Parathyroid adenoma (tissue), 2 donors: ENCODE measurements around the gene PGPEP1.
"Not testable (repeated sequence)": the region's sequence is repeated elsewhere in the genome, so short reads cannot be mapped to it uniquely, and the experiment has no call there.

Experiments used
- H2AFZ ChIP-seq: fragments of 300-600 bp; sonication (generic); one replicate; pipeline ENCODE4 v1.7.0; 2017; ENCODE audit warnings: antibody characterized with exemption, mild to moderate bottlenecking
- H3K27ac ChIP-seq: fragments of 300-600 bp; sonication (generic); one replicate; pipeline ENCODE4 v1.7.0; 2017
- H3K27me3 ChIP-seq: fragments of 300-600 bp; sonication (generic); one replicate; pipeline ENCODE4 v1.7.0; 2017; ENCODE audit warnings: low read length; ENCODE audit not compliant: control insufficient read depth, insufficient read depth
- H3K36me3 ChIP-seq: fragments of 300-600 bp; sonication (generic); one replicate; pipeline ENCODE4 v1.7.0; 2017; ENCODE audit warnings: low read length; ENCODE audit not compliant: control insufficient read depth, insufficient read depth
- H3K4me1 ChIP-seq: fragments of 300-600 bp; sonication (generic); one replicate; pipeline ENCODE4 v1.7.0; 2017; ENCODE audit warnings: control low read depth
- H3K4me2 ChIP-seq: fragments of 300-600 bp; sonication (generic); one replicate; pipeline ENCODE4 v1.7.0; 2017; ENCODE audit warnings: low read length
- H3K4me3 ChIP-seq: fragments of 300-600 bp; sonication (generic); one replicate; pipeline ENCODE4 v1.7.0; 2017; ENCODE audit warnings: low read depth, low read length
- H3K79me2 ChIP-seq: fragments of 300-600 bp; sonication (generic); one replicate; pipeline ENCODE4 v1.7.0; 2017; ENCODE audit warnings: control low read depth
- H3K9ac ChIP-seq: fragments of 300-600 bp; sonication (generic); one replicate; pipeline ENCODE4 v1.7.0; 2017; ENCODE audit warnings: mild to moderate bottlenecking
- H3K9me3 ChIP-seq: fragments of 300-600 bp; sonication (generic); one replicate; pipeline ENCODE4 v1.7.0; 2017; ENCODE audit warnings: low read length; ENCODE audit not compliant: control insufficient read depth
- TF ChIP-seq, protein P1 (sequence below): fragments of 300-600 bp; sonication (generic); IDR thresholded peaks from one replicate; pipeline ENCODE4 v1.7.0; 2017; ENCODE audit warnings: antibody characterized with exemption, mild to moderate bottlenecking
- donor health status: primary hyperparathyroidism.

The PGPEP1 gene

DNA sequence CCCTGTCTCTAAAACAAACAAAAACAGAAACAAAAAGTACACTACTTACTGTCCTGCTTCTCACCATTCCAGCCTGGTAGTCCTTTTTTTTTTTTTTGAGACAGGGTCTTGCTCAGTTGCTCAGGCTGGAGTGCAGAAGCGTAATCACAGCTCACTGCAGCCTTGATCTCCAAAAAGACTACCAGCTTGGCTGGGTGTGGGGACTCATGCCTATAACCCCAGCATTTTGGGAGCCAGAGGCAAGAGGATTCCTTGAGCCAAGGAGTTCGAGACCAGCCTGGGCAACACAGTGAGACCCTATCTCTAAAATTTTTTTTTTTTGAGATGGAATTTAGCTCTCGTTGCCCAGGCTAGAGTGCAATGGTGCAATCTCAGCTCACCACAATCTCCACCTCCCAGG lies 40.4 kb downstream of the PGPEP1 start:
- Histone ChIP-seq H3K4me1 (peaks cover 8% of the 10 kb centered on the region), H2AFZ (peak overlapping the region; percentile 89), H3K9me3 (no peaks in the 10 kb centered on the region), H3K36me3 (no peaks in the 10 kb centered on the region), H3K9ac (no peak overlapping the region), H3K4me3 (no peak overlapping the region), H3K27ac (peak overlapping the region; percentile 71), H3K4me2 (no peak overlapping the region), H3K27me3 (no peaks in the 10 kb centered on the region), H3K79me2 (no peaks in the 10 kb centered on the region)
- TF ChIP-seq, protein P1, sequence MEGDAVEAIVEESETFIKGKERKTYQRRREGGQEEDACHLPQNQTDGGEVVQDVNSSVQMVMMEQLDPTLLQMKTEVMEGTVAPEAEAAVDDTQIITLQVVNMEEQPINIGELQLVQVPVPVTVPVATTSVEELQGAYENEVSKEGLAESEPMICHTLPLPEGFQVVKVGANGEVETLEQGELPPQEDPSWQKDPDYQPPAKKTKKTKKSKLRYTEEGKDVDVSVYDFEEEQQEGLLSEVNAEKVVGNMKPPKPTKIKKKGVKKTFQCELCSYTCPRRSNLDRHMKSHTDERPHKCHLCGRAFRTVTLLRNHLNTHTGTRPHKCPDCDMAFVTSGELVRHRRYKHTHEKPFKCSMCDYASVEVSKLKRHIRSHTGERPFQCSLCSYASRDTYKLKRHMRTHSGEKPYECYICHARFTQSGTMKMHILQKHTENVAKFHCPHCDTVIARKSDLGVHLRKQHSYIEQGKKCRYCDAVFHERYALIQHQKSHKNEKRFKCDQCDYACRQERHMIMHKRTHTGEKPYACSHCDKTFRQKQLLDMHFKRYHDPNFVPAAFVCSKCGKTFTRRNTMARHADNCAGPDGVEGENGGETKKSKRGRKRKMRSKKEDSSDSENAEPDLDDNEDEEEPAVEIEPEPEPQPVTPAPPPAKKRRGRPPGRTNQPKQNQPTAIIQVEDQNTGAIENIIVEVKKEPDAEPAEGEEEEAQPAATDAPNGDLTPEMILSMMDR, result no peak

DNA sequence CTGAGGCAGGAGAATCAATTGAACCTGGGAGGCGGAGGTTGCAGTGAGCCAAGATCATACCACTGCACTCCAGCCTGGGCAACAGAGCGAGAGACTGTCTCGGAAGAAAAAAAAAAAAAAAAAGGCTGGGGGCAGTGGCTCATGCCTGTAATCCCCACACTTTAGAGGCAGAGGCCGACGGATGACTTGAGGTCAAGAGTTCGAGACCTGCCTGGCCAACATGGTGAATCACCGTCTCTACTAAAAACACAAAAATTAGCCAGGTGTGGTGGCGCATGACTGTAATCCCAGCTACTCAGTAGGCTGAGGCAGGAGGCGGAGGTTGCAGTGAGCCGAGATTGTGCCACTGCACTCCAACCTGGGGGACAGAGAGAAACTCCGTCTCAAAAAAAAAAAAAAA lies 43.2 kb downstream of the PGPEP1 start:
- not testable (repeated sequence) for H3K36me3 ChIP-seq, H3K4me2 ChIP-seq, H3K9me3 ChIP-seq, H3K79me2 ChIP-seq, H3K9ac ChIP-seq, H3K4me3 ChIP-seq, H3K27ac ChIP-seq, H3K27me3 ChIP-seq, H2AFZ ChIP-seq
- peaks cover 15% of the 10 kb centered on the region for H3K4me1 ChIP-seq

DNA sequence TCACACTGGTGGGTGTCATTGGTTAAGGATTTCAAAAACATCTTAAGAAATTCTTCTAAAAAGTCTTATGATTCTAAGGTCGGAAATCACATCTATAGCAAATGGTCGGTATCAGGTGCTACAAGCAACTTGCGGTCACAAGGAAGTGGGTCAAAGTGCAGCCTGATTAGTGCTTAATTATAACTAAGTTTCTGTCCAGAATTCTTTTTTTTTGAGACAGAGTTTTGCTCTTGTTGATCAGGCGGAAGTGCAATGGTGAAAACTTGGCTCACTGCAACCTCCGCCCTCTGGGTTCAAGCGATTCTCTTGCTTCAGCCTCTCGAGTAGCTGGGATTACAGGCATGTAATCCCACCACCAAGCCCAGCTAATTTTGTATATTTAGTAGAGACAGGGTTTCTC lies 44.4 kb downstream of the PGPEP1 start:
- H3K9me3 ChIP-seq, result no peaks in the 10 kb centered on the region
- H3K4me3 ChIP-seq, result no peak overlapping the region
- peaks cover 15% of the 10 kb centered on the region for H3K4me1 ChIP-seq
- H3K9ac ChIP-seq, result no peak overlapping the region
- no peak overlapping the region for H2AFZ ChIP-seq
- TF ChIP-seq, protein P1, result no peak
- no peaks in the 10 kb centered on the region for H3K36me3 ChIP-seq
- no peaks in the 10 kb centered on the region for H3K79me2 ChIP-seq
- no peaks in the 10 kb centered on the region for H3K27me3 ChIP-seq
- no peak overlapping the region for H3K27ac ChIP-seq
- H3K4me2 ChIP-seq, result no peak overlapping the region

DNA sequence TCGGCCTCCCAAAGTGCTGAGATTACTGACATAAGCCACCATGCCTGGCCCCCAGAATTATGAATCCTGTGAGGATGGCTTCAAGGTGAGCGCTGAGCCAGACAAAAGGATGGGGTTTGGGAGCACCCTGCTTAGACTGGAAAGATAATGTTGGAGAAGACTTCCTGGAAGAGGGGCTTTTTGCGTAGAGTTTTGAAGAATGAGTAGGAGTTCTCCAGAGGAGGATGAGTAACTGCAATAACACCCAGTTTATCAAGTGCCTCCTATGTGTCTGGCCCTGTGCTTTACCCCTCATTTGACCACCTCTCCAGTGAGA lies 44.9 kb downstream of the PGPEP1 start:
- no peak overlapping the region for H2AFZ ChIP-seq
- H3K9ac ChIP-seq, result no peak overlapping the region
- TF ChIP-seq, protein P1, result no peak
- H3K4me2 ChIP-seq, result no peak overlapping the region
- no peak overlapping the region for H3K4me3 ChIP-seq
- no peak overlapping the region for H3K27ac ChIP-seq
- no peaks in the 10 kb centered on the region for H3K9me3 ChIP-seq
- no peaks in the 10 kb centered on the region for H3K27me3 ChIP-seq
- H3K36me3 ChIP-seq, result no peaks in the 10 kb centered on the region
- H3K79me2 ChIP-seq, result no peaks in the 10 kb centered on the region
- H3K4me1 ChIP-seq, result peaks cover 11% of the 10 kb centered on the region

DNA sequence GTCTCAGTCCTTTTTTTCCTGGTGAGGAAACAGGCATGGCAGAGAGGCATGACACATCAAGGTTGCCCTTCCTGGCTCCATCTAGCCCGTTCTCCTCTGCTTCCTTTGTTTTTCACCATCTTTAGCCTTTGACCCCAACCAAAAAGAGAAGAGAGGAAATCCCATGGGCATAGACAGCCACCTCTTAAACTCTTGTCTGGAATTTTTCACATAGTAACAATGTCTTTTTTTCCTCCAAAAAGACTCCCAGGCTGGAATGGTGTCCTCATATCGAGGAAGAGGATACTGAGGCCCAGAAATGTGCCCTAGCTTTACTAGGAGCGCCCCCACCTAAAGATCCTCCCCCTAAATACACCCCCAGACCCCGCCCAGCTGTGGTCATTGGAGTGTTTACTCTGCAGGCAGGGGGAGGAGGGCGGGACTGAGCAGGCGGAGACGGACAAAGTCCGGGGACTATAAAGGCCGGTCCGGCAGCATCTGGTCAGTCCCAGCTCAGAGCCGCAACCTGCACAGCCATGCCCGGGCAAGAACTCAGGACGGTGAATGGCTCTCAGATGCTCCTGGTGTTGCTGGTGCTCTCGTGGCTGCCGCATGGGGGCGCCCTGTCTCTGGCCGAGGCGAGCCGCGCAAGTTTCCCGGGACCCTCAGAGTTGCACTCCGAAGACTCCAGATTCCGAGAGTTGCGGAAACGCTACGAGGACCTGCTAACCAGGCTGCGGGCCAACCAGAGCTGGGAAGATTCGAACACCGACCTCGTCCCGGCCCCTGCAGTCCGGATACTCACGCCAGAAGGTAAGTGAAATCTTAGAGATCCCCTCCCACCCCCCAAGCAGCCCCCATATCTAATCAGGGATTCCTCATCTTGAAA lies 45.5 kb downstream of the PGPEP1 start, which contains the start of gene GDF15:
Gene GDF15 (plus strand): TSS at position 484 of the 868 bp plus-strand sequence. CDS start 32 bp downstream, at position 516.
- peaks cover 7% of the 10 kb centered on the region for H3K4me1 ChIP-seq
- no peak within 1 kb of the TSS for H2AFZ ChIP-seq
- no peaks in the 10 kb centered on the region for H3K79me2 ChIP-seq
- H3K9ac ChIP-seq, result no peak within 1 kb of the TSS
- H3K36me3 ChIP-seq, result no peaks in the 10 kb centered on the region
- no peak within 1 kb of the TSS for H3K4me3 ChIP-seq
- no peaks in the 10 kb centered on the region for H3K9me3 ChIP-seq
- TF ChIP-seq, protein P1, result peak; percentile 10
- H3K27ac ChIP-seq, result no peak within 1 kb of the TSS
- no peaks in the 10 kb centered on the region for H3K27me3 ChIP-seq
- H3K4me2 ChIP-seq, result no peak within 1 kb of the TSS
